ENCODE measurements around the gene GRID1. TPM values are rescaled to one million over a fixed set of nuclear protein-coding genes. Genes with fewer than 3 reads are reported as not detected.

Gene GRID1
- total RNA-seq, 1 experiment from 2014 or later: 5.6 TPM

DNA sequence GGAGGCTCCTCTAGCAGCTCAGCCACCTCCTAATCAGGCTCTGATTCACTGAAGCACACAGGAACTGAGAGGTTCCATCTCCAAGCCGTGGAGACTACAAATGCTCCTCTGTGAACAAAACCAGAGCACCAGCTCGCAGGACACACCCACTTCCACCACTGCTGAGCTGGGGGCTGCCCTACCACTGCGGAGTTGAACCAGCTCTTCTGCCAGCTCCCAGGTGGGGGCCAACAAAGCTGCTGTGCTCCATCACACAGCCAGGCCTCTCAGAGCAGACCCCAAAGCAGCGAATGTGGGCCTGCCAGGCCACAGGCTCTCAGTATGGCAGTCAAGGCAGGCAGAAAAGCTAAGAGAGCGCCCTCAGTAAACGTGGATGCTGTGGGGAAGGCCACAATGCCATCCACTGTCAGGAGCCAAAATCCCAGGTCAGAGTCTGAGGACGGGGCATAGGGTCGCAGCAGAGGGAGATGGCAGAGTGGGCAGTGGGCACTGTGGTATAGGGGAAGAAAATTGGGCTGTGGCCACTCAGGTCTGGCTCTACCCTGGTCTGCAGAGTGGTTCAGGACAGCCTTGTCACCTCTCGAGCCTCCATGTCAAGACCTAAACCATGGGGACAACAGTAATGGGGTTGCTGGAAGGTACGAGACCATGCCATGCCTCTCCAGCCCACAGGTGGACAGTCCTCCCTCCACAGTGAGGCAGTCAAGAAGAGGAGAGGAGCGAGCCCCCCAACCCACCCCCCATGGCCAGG is 82.1 kb downstream of the GRID1 start:
- Histone ChIP-seq H3K9ac (ENCODE audit: low read length) (no peak overlapping the region), H3K79me2 (ENCODE audit: insufficient read depth, low read length) (no peaks in the 10 kb centered on the region), H3K27me3 (ENCODE audit: insufficient read depth, low read length) (no peaks in the 10 kb centered on the region), H3K4me1 (ENCODE audit: control insufficient read depth in 1 of 2, insufficient read depth in 2 of 2, low read length in 2 of 2) (no peaks in the 10 kb centered on the region), H3K27ac (ENCODE audit: low read depth, low read length) (no peak overlapping the region), H2AFZ (ENCODE audit: low read depth, low read length, poor library complexity, severe bottlenecking) (no peak overlapping the region), H3K36me3 (ENCODE audit: control insufficient read depth in 1 of 2, insufficient read depth in 2 of 2, low read length in 2 of 2) (no peaks in the 10 kb centered on the region), H4K20me1 (ENCODE audit: insufficient read depth) (no peaks in the 10 kb centered on the region), H3K4me3 (replicated peaks in 1 of 2; ENCODE audit: low read depth in 1 of 2, low read length in 2 of 2) (no peak overlapping the region), H3K9me3 (ENCODE audit: control insufficient read depth in 1 of 2, insufficient read depth in 1 of 2, low read depth in 1 of 2, low read length in 2 of 2) (no peaks in the 10 kb centered on the region), H3K4me2 (ENCODE audit: low read length) (no peak overlapping the region), H3K9me2 (ENCODE audit: insufficient read depth) (no peaks in the 10 kb centered on the region)
- ChIA-PET RAD21 (ENCODE audit: low non-redundant PET in 1 of 2, low total read pairs in 2 of 2, uncharacterized antibody in 2 of 2, unreplicated experiment in 2 of 2) (no interaction called here), CTCF (no interaction called here), POLR2A (no interaction called here)
- ATAC-seq (no peak), DNase-seq (ENCODE audit: low read depth, low spot score) (no peak)
- BruUV-seq (replicated peaks): no TSS peak
- TF ChIP-seq RAD21 (IDR thresholded peaks at IDR 0.05; ENCODE audit: low read depth): no peak
- TF ChIP-seq ZFX (IDR thresholded peaks at IDR 0.05): no peak
- TF ChIP-seq CEBPB (IDR thresholded peaks at IDR 0.05; ENCODE audit: low read depth): no peak
- TF ChIP-seq, protein P1, sequence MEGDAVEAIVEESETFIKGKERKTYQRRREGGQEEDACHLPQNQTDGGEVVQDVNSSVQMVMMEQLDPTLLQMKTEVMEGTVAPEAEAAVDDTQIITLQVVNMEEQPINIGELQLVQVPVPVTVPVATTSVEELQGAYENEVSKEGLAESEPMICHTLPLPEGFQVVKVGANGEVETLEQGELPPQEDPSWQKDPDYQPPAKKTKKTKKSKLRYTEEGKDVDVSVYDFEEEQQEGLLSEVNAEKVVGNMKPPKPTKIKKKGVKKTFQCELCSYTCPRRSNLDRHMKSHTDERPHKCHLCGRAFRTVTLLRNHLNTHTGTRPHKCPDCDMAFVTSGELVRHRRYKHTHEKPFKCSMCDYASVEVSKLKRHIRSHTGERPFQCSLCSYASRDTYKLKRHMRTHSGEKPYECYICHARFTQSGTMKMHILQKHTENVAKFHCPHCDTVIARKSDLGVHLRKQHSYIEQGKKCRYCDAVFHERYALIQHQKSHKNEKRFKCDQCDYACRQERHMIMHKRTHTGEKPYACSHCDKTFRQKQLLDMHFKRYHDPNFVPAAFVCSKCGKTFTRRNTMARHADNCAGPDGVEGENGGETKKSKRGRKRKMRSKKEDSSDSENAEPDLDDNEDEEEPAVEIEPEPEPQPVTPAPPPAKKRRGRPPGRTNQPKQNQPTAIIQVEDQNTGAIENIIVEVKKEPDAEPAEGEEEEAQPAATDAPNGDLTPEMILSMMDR (IDR thresholded peaks at IDR 0.05 in 2 of 3, conservative IDR thresholded peaks at IDR 0.05 in 1 of 3; ENCODE audit: borderline replicate concordance in 1 of 3, insufficient read depth in 1 of 3, low read depth in 2 of 3, low read length in 2 of 3): no peak
- no peak for TF ChIP-seq EZH2 (IDR thresholded peaks at IDR 0.05)
- TF ChIP-seq POLR2AphosphoS5 (IDR thresholded peaks at IDR 0.05; ENCODE audit: low read depth, low read length): no peak
- no peak for TF ChIP-seq POLR2A (IDR thresholded peaks at IDR 0.05; ENCODE audit: borderline replicate concordance, extremely low read depth, insufficient read depth, insufficient read length)
- TF ChIP-seq EZH2phosphoT487 (IDR thresholded peaks at IDR 0.05; ENCODE audit: borderline replicate concordance): no peak
- TF ChIP-seq, protein P2, sequence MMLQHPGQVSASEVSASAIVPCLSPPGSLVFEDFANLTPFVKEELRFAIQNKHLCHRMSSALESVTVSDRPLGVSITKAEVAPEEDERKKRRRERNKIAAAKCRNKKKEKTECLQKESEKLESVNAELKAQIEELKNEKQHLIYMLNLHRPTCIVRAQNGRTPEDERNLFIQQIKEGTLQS (IDR thresholded peaks at IDR 0.05): no peak
- no peak for TF ChIP-seq FOSL1 (IDR thresholded peaks at IDR 0.05; ENCODE audit: low read depth)
- TF ChIP-seq, protein P3, sequence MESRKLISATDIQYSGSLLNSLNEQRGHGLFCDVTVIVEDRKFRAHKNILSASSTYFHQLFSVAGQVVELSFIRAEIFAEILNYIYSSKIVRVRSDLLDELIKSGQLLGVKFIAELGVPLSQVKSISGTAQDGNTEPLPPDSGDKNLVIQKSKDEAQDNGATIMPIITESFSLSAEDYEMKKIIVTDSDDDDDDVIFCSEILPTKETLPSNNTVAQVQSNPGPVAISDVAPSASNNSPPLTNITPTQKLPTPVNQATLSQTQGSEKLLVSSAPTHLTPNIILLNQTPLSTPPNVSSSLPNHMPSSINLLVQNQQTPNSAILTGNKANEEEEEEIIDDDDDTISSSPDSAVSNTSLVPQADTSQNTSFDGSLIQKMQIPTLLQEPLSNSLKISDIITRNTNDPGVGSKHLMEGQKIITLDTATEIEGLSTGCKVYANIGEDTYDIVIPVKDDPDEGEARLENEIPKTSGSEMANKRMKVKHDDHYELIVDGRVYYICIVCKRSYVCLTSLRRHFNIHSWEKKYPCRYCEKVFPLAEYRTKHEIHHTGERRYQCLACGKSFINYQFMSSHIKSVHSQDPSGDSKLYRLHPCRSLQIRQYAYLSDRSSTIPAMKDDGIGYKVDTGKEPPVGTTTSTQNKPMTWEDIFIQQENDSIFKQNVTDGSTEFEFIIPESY (IDR thresholded peaks at IDR 0.05; ENCODE audit: extremely low read depth, insufficient replicate concordance, low read length): no peak
- no peak for TF ChIP-seq CBX3 (IDR thresholded peaks at IDR 0.05; ENCODE audit: low read depth)
- TF ChIP-seq YY1 (IDR thresholded peaks at IDR 0.05; ENCODE audit: extremely low read depth, insufficient replicate concordance, low read depth, low read length): no peak
- no peak for TF ChIP-seq SP1 (IDR thresholded peaks at IDR 0.05; ENCODE audit: low read depth)
- TF ChIP-seq, protein P4, sequence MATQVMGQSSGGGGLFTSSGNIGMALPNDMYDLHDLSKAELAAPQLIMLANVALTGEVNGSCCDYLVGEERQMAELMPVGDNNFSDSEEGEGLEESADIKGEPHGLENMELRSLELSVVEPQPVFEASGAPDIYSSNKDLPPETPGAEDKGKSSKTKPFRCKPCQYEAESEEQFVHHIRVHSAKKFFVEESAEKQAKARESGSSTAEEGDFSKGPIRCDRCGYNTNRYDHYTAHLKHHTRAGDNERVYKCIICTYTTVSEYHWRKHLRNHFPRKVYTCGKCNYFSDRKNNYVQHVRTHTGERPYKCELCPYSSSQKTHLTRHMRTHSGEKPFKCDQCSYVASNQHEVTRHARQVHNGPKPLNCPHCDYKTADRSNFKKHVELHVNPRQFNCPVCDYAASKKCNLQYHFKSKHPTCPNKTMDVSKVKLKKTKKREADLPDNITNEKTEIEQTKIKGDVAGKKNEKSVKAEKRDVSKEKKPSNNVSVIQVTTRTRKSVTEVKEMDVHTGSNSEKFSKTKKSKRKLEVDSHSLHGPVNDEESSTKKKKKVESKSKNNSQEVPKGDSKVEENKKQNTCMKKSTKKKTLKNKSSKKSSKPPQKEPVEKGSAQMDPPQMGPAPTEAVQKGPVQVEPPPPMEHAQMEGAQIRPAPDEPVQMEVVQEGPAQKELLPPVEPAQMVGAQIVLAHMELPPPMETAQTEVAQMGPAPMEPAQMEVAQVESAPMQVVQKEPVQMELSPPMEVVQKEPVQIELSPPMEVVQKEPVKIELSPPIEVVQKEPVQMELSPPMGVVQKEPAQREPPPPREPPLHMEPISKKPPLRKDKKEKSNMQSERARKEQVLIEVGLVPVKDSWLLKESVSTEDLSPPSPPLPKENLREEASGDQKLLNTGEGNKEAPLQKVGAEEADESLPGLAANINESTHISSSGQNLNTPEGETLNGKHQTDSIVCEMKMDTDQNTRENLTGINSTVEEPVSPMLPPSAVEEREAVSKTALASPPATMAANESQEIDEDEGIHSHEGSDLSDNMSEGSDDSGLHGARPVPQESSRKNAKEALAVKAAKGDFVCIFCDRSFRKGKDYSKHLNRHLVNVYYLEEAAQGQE (IDR thresholded peaks at IDR 0.05; ENCODE audit: low read depth): no peak
- TF ChIP-seq SIN3A (IDR thresholded peaks at IDR 0.05; ENCODE audit: low read depth): no peak
- no peak for TF ChIP-seq TCF7L2 (IDR thresholded peaks at IDR 0.05; ENCODE audit: borderline replicate concordance, extremely low read depth, insufficient read depth, insufficient read length)
- intact Hi-C loops (cut with micrococcal nuclease): no loop called here

Data from HCT116 (cell line).